ENCODE results near the gene ANKS1A. TPM values are rescaled to one million over a fixed set of nuclear protein-coding genes. Genes with fewer than 3 reads are reported as not detected.
"Not testable (repeated sequence)": the region's sequence is repeated elsewhere in the genome, so short reads cannot be mapped to it uniquely, and the experiment has no call there.

ANKS1A gene
- total RNA-seq, 1 donor from 2014 or later, result 76.9 TPM

GRCh38 chr6:34884996-34885395 is 4.1 kb upstream of the ANKS1A start:
- TF ChIP-seq CTCF (IDR thresholded peaks at IDR 0.05; ENCODE audit: partially characterized antibody, unreplicated experiment), result no peak
- peaks cover 5% of the 10 kb centered on the region for H3K9me3 Mint-ChIP-seq (ENCODE audit: unreplicated experiment)
- peaks cover 7% of the 10 kb centered on the region for H3K4me1 Mint-ChIP-seq (ENCODE audit: low read depth, unreplicated experiment)
- no peaks in the 10 kb centered on the region for H3K36me3 Mint-ChIP-seq (ENCODE audit: unreplicated experiment)
- no peak for DNase-seq
- H3K4me3 Mint-ChIP-seq (ENCODE audit: unreplicated experiment), result no peak overlapping the region
- H3K27ac Mint-ChIP-seq (ENCODE audit: unreplicated experiment), result no peak overlapping the region
- H3K27me3 Mint-ChIP-seq (ENCODE audit: unreplicated experiment), result peaks cover 5% of the 10 kb centered on the region

DNA sequence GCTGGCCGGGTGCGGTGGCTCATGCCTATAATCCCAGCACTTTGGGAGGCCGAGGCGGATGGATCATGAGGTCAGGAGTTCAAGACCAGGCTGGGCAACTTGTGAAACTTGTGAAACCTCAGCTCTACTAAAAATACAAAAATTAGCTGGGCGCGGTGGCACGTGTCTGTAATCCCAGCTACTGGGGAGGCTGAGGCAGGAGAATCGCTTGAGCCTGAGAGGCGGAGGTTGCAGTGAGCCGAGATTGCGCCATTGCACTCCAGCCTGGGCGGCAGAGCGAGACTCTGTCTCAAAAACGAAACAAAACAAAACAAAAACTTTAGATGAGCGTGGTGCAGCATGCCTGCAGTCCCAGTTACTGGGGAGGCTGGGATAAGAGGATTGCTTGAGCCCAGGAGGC is 3.2 kb upstream of the ANKS1A start:
- not testable (repeated sequence) for H3K27ac Mint-ChIP-seq (ENCODE audit: unreplicated experiment); H3K9me3 Mint-ChIP-seq (ENCODE audit: unreplicated experiment)

GRCh38 chr6:34887753-34888513 is 1.1 kb upstream of the ANKS1A start, which contains the start of gene TAF11:
TAF11 (minus strand) TSS chr6:34888042; CDS start chr6:34887957, 85 bp downstream.
- H3K27ac Mint-ChIP-seq (ENCODE audit: unreplicated experiment), result peak within 1 kb of the TSS; percentile 96
- H3K9me3 Mint-ChIP-seq (ENCODE audit: unreplicated experiment), result peaks cover 7% of the 10 kb centered on the region
- no peak for TF ChIP-seq CTCF (IDR thresholded peaks at IDR 0.05; ENCODE audit: partially characterized antibody, unreplicated experiment)
- DNase-seq, result peak; percentile 92
- no peaks in the 10 kb centered on the region for H3K36me3 Mint-ChIP-seq (ENCODE audit: unreplicated experiment)
- H3K4me1 Mint-ChIP-seq (ENCODE audit: low read depth, unreplicated experiment), result peaks cover 9% of the 10 kb centered on the region
- peaks cover 5% of the 10 kb centered on the region for H3K27me3 Mint-ChIP-seq (ENCODE audit: unreplicated experiment)
- peak within 1 kb of the TSS; percentile 100 for H3K4me3 Mint-ChIP-seq (ENCODE audit: unreplicated experiment)

More for the DNA sequence above, 3.2 kb upstream of the ANKS1A start:
- not testable (repeated sequence) for H3K27me3 Mint-ChIP-seq (ENCODE audit: unreplicated experiment); H3K4me1 Mint-ChIP-seq (ENCODE audit: low read depth, unreplicated experiment); DNase-seq; H3K4me3 Mint-ChIP-seq (ENCODE audit: unreplicated experiment); H3K36me3 Mint-ChIP-seq (ENCODE audit: unreplicated experiment)

GRCh38 chr6:34888514-34888856 is 570 bp upstream of the ANKS1A start:
- DNase-seq, result no peak
- H3K4me3 Mint-ChIP-seq (ENCODE audit: unreplicated experiment), result peak overlapping the region; percentile 100
- peaks cover 9% of the 10 kb centered on the region for H3K4me1 Mint-ChIP-seq (ENCODE audit: low read depth, unreplicated experiment)
- peaks cover 5% of the 10 kb centered on the region for H3K27me3 Mint-ChIP-seq (ENCODE audit: unreplicated experiment)
- peak overlapping the region; percentile 30 for H3K27ac Mint-ChIP-seq (ENCODE audit: unreplicated experiment)
- no peak for TF ChIP-seq CTCF (IDR thresholded peaks at IDR 0.05; ENCODE audit: partially characterized antibody, unreplicated experiment)
- H3K9me3 Mint-ChIP-seq (ENCODE audit: unreplicated experiment), result peaks cover 7% of the 10 kb centered on the region
- no peaks in the 10 kb centered on the region for H3K36me3 Mint-ChIP-seq (ENCODE audit: unreplicated experiment)

DNA sequence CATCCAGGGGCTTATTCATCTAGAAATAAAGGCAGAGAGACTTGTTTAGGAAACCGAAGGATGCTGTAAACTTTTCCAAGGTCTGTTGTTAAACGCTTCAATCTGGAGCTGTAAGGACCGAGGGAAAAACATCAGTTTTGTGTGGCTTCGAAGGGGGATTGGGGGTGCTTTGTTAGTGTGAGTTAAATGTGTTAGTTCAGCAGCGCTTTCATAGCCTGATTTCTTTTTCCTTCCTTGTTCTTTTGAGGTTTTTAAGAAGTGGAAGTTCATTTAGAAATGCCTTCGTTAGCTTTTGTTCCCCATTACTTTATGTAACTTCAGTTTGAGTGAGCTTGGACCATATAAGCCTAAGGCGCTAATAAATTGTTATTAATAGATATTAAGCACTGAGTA is 1.5 kb downstream of the ANKS1A start:
- no peak overlapping the region for H3K27ac Mint-ChIP-seq (ENCODE audit: unreplicated experiment)
- H3K4me3 Mint-ChIP-seq (ENCODE audit: unreplicated experiment), result peak overlapping the region; percentile 92
- no peaks in the 10 kb centered on the region for H3K36me3 Mint-ChIP-seq (ENCODE audit: unreplicated experiment)

More for the DNA sequence above, 1.5 kb downstream of the ANKS1A start:
- no peak for DNase-seq
- Mint-ChIP-seq H3K9me3 (ENCODE audit: unreplicated experiment) (peaks cover 7% of the 10 kb centered on the region), H3K27me3 (ENCODE audit: unreplicated experiment) (peaks cover 5% of the 10 kb centered on the region), H3K4me1 (ENCODE audit: low read depth, unreplicated experiment) (peaks cover 9% of the 10 kb centered on the region)
- no peak for TF ChIP-seq CTCF (IDR thresholded peaks at IDR 0.05; ENCODE audit: partially characterized antibody, unreplicated experiment)
